Endothelial cell of umbilical vein (primary cell): ENCODE data around the gene P3H1. TPM values are rescaled to one million over a fixed set of nuclear protein-coding genes. Genes with fewer than 3 reads are reported as not detected.

Experiments used
- BruUV-seq: library from RNA; stranded (reverse); fragments of 400-500 nt; replicated peaks from 2 replicates; lab custom pipeline; 2021; lab: Mats Ljungman, UMichigan
- CTCF ChIA-PET: fragments of 300-600, 350-600 bp; sonication (Branson Sonifier 250); formaldehyde crosslinking; loops from one replicate; lab custom pipeline; 2021; ENCODE audit warnings: antibody characterized with exemption, inconsistent platforms; lab: Charles Lee
- POLR2A ChIA-PET: fragments of 300-600, 350-600 bp; sonication (Branson Sonifier 250); formaldehyde crosslinking; loops from one replicate; lab custom pipeline; 2021; ENCODE audit warnings: antibody characterized with exemption, inconsistent platforms; lab: Charles Lee
- DNase-seq: peaks from one replicate; pipeline ENCODE4 v3.0.0-alpha.2; 2011; ENCODE audit warnings: low read depth, low spot score
- FAIRE-seq: peaks from 2 replicates; lab custom pipeline; 2011; peaks lifted over from hg19 to GRCh38; lab: Jason Lieb, UNC
- H2AFZ ChIP-seq: 2 replicates; pipeline ENCODE4 v1.6.0; 2012; ENCODE audit warnings: low read depth, low read length, control low read depth, inconsistent platforms
- H3K27ac ChIP-seq: 2 replicates; pipeline ENCODE4 v1.5.1; 2011; ENCODE audit warnings: low read depth, mild to moderate bottlenecking, control low read depth, low read length, moderate library complexity; ENCODE audit not compliant: insufficient read depth
- H3K27me3 ChIP-seq, 2 experiments: 2 replicates each; pipeline versions ENCODE4 v1.6.0 to v1.6.1; 2011; ENCODE audit warnings: low read length in 2 of 2, mixed read lengths in 1 of 2; ENCODE audit not compliant: control insufficient read depth in 2 of 2, insufficient read depth in 2 of 2
- H3K36me3 ChIP-seq, 2 experiments: 2 replicates in 1 of 2; 3 replicates in 1 of 2; pipeline ENCODE4 v1.5.1; 2011; ENCODE audit warnings: low read length in 2 of 2, mild to moderate bottlenecking in 1 of 2, moderate library complexity in 1 of 2; ENCODE audit not compliant: control insufficient read depth in 2 of 2, insufficient read depth in 2 of 2; ENCODE audit errors: extremely low read depth in 1 of 2
- H3K4me1 ChIP-seq: 3 replicates; pipeline ENCODE4 v1.5.1; 2011; ENCODE audit warnings: mild to moderate bottlenecking, low read length; ENCODE audit not compliant: control insufficient read depth, insufficient read depth; ENCODE audit errors: extremely low read depth
- H3K4me2 ChIP-seq: 2 replicates; pipeline ENCODE4 v1.6.1; 2011; ENCODE audit warnings: low read length, control low read depth, mixed read lengths; ENCODE audit not compliant: insufficient read depth
- H3K4me3 ChIP-seq, 3 experiments: fragments of 200-600 bp in 1 of 3; sonication (generic), shearing (Covaris generic) in 1 of 3; replicated peaks in 1 of 3; 2 replicates each; pipeline ENCODE4 v1.5.1; 2011 to 2016; ENCODE audit warnings: control low read depth in 3 of 3, low read length in 3 of 3, mild to moderate bottlenecking in 2 of 3, inconsistent platforms in 1 of 3, low read depth in 1 of 3, moderate library complexity in 1 of 3; ENCODE audit not compliant: insufficient read depth in 1 of 3
- H3K79me2 ChIP-seq: 2 replicates; pipeline ENCODE4 v1.6.0; 2012; ENCODE audit warnings: low read length, inconsistent platforms; ENCODE audit not compliant: control insufficient read depth, insufficient read depth
- H3K9ac ChIP-seq: replicated peaks from 2 replicates; pipeline ENCODE3; 2011; ENCODE audit warnings: low read length, control low read depth; ENCODE audit not compliant: insufficient read depth; ENCODE audit errors: extremely low read depth
- H3K9me1 ChIP-seq: replicated peaks from 3 replicates; pipeline ENCODE4 v1.6.0; 2011; ENCODE audit warnings: mild to moderate bottlenecking, low read length; ENCODE audit not compliant: control insufficient read depth, insufficient read depth; ENCODE audit errors: extremely low read depth
- H3K9me3 ChIP-seq: replicated peaks from 2 replicates; pipeline ENCODE4 v1.5.1; 2012; ENCODE audit warnings: low read length, inconsistent platforms; ENCODE audit not compliant: control insufficient read depth, insufficient read depth
- H4K20me1 ChIP-seq: replicated peaks from 2 replicates; pipeline ENCODE3; 2011; ENCODE audit warnings: mild to moderate bottlenecking, low read length; ENCODE audit not compliant: control insufficient read depth, insufficient read depth; ENCODE audit errors: extremely low read depth
- CTCF ChIP-seq, 2 donors: IDR thresholded peaks; 1 replicate in 1 of 2; 2 replicates in 1 of 2; pipeline ENCODE4 v1.5.1; 2011; ENCODE audit warnings: low read length in 2 of 2, mild to moderate bottlenecking in 2 of 2, moderate library complexity in 2 of 2, control low read depth in 1 of 2, inconsistent platforms in 1 of 2, low read depth in 1 of 2; ENCODE audit not compliant: insufficient read depth in 1 of 2; ENCODE audit errors: extremely low read depth in 1 of 2
- EZH2 ChIP-seq: IDR thresholded peaks from 2 replicates; pipeline ENCODE4 v1.6.1; 2012; ENCODE audit warnings: borderline replicate concordance, low read depth, mild to moderate bottlenecking, moderate library complexity, low read length, inconsistent platforms; ENCODE audit not compliant: severe bottlenecking
- FOS ChIP-seq: IDR thresholded peaks from 2 replicates; pipeline ENCODE4 v1.6.1; 2011; ENCODE audit warnings: mild to moderate bottlenecking, low read length, moderate library complexity, borderline replicate concordance; ENCODE audit not compliant: insufficient read depth
- GATA2 ChIP-seq: IDR thresholded peaks from 2 replicates; pipeline ENCODE4 v1.7.0; 2011; ENCODE audit warnings: low read depth, mild to moderate bottlenecking, moderate library complexity, mixed read lengths, low read length; ENCODE audit not compliant: insufficient read length, insufficient read depth
- JUN ChIP-seq: IDR thresholded peaks from 2 replicates; pipeline ENCODE4 v1.6.1; 2011; ENCODE audit warnings: borderline replicate concordance, low read depth; ENCODE audit not compliant: insufficient read length, insufficient read depth
- MAX ChIP-seq: IDR thresholded peaks from 2 replicates; pipeline ENCODE4 v1.6.1; 2011; ENCODE audit not compliant: insufficient read depth, insufficient read length
- MYC ChIP-seq: IDR thresholded peaks from one replicate; pipeline ENCODE4 v1.6.1; 2011; ENCODE audit warnings: mild to moderate bottlenecking, low read depth, low read length
- POLR2A ChIP-seq: IDR thresholded peaks from 2 replicates; pipeline ENCODE4 v1.6.1; 2012; ENCODE audit warnings: low read depth, mild to moderate bottlenecking, control low read depth, low read length
- POLR2AphosphoS5 ChIP-seq: IDR thresholded peaks from 2 replicates; pipeline ENCODE4 v1.6.1; 2012; ENCODE audit warnings: low read depth, mild to moderate bottlenecking, control low read depth, low read length, moderate library complexity; ENCODE audit not compliant: insufficient read depth
- dilution Hi-C: fragments of 300-500 bp; cut with MboI; formaldehyde crosslinking; loops from one replicate; pipeline ENCODE4 v1.15.0; 2019; ENCODE audit warnings: low sequenced_read_pairs; ENCODE audit not compliant: extremely low pct_ligation_motif_present
- intact Hi-C: fragments of 100-400 bp; cut with micrococcal nuclease; formaldehyde crosslinking; loops from one replicate; pipeline ENCODE4 v1.10.0; 2022
- polyA plus RNA-seq, 4 experiments: library from polyadenylated mRNA; depleted of rRNA in 3 of 4; stranded (reverse) in 3 of 4; unstranded in 1 of 4; fragments of >200 nt; gene quantifications; 2 replicates each; pipeline versions ENCODE4 v1.2.1 to v1.2.3, GENCODE V29; 2011 to 2012; ENCODE audit warnings: missing spikeins in 1 of 4
- total RNA-seq: library from RNA; stranded (reverse); gene quantifications from 2 replicates; pipeline ENCODE4 v1.2.3, GENCODE V29; 2021

The P3H1 gene
- total and polyA plus RNA-seq, 2 donors (not counting 3 experiments of a cell fraction or from before 2014, with no cell fraction given), result 136 to 194 TPM

DNA sequence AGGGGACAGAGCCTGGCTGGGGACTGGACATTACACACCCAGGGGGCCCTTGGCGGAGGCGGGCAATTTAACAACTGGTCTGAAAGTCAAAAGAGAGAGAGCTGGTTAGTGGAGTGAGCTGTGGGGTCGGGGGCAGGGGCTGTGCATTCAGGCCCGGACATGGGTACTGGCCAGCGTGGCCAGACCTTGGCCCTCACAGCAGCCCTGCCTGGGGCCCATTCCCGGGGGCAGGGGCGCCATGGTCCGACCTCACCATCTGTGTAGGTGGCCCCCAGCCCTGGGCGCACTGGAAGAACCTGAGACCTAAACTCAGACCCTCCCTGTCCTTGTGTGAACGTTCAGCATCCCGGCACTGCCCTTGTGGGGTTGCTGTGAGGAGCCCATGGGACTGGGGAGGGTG lies 31.8 kb downstream of the P3H1 start:
- intact Hi-C loops, result no loop called here
- no peaks in the 10 kb centered on the region for H3K36me3 ChIP-seq
- DNase-seq (no peak), FAIRE-seq (no peak)
- ChIA-PET CTCF (interaction anchor here (0.6 to 1.8 kb wide), 3 partner anchors 11 to 157 kb away, joined by 3 to 7 read pairs (median 5); no protein-coding TSS in a partner anchor), POLR2A (no interaction called here)
- no peak overlapping the region for H3K4me3 ChIP-seq
- no peak overlapping the region for H2AFZ ChIP-seq
- H3K9me1 ChIP-seq, result no peaks in the 10 kb centered on the region
- H3K9me3 ChIP-seq, result no peaks in the 10 kb centered on the region
- no peaks in the 10 kb centered on the region for H3K4me1 ChIP-seq
- no peak overlapping the region for H3K9ac ChIP-seq
- no peaks in the 10 kb centered on the region for H3K27me3 ChIP-seq
- no peak overlapping the region for H3K4me2 ChIP-seq
- H4K20me1 ChIP-seq, result no peaks in the 10 kb centered on the region
- BruUV-seq, result no TSS peak
- no peaks in the 10 kb centered on the region for H3K79me2 ChIP-seq
- dilution Hi-C loops, result no loop called here
- TF ChIP-seq CTCF (IDR thresholded peaks at IDR 0.05; ENCODE audit: extremely low read depth in 1 of 2, insufficient read depth in 1 of 2, low read depth in 1 of 2, low read length in 2 of 2) (no peak), FOS (no peak), POLR2AphosphoS5 (no peak), EZH2 (no peak), GATA2 (no peak), JUN (no peak), MYC (no peak), MAX (no peak), POLR2A (no peak)
- H3K27ac ChIP-seq, result no peak overlapping the region
